ENCODE data around the gene MED7. TPM values are rescaled to one million over a fixed set of nuclear protein-coding genes. Genes with fewer than 3 reads are reported as not detected.

Gene MED7
- total RNA-seq, 1 donor = 6.2 TPM

DNA sequence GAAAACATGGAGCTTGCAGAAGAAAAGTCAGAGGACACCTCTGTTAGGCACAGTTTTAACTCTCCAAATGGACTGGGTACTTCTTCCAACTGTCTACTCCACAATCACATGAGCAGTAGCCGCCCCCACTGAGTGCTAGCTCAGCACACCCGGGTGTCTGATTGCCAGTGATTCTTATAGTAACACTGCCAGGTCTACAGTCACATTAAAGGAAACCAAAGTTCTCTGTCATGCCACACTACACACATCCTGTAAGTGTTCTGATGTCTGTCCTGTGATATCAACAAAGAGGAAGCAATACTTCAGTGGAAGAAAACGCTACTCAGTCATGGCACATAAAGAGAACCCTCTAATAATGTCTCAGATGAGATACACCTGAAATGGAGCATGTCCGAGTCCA, 33.7 kb downstream of the MED7 start, which contains the start of gene HAVCR2:
Gene HAVCR2 (minus strand): TSS at position 69 of the 400 bp plus-strand sequence. CDS start 61 bp downstream, at position 8.
- peak in 2 of 3 donors; percentile 60 to 87 for DNase-seq (ENCODE audit: low read depth in 2 of 3, low spot score in 2 of 3)

DNA sequence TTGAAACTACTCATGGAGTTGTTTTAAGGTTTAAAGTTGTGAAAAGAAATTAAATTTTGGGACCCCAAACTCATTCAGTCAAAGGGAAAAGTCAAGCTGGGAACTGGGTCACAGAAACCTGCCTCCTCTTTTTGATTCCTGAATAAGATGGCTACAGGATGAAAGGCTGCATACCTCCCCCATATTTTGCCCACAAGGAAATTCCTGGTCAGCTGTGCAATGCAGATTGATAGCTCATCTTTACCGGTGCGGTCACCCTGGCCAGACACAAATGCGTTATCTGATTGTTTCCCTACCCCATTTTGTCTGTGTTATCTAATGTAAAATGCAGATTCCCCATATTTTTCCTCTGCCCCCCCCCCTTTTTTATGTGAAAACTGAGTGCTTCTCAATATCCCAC, 35.2 kb downstream of the MED7 start:
- no peak for DNase-seq (ENCODE audit: low read depth in 2 of 3, low spot score in 2 of 3)

- peak in 2 of 3 donors; percentile 46 for DNase-seq (ENCODE audit: low read depth in 2 of 3, low spot score in 2 of 3)
Observed at GRCh38 chr5:157106630-157107461, 35.8 kb downstream of the MED7 start.

GRCh38 chr5:157100140-157100679, 42.5 kb downstream of the MED7 start:
- no peak for DNase-seq (ENCODE audit: low read depth in 2 of 3, low spot score in 2 of 3)

- DNase-seq (ENCODE audit: low read depth in 2 of 3, low spot score in 2 of 3) = no peak
Observed at GRCh38 chr5:157088342-157088990, 54.2 kb downstream of the MED7 start.

Other genes with a start within 250 kb of the MED7 start
- not detected for gene TIMD4, start 179.6 kb downstream of the MED7 start, total RNA-seq
- gene HAVCR1, start 83.7 kb downstream of the MED7 start, total RNA-seq = 0.54 TPM
- gene HAVCR2, start 33.8 kb downstream of the MED7 start, total RNA-seq = 5.9 TPM
- gene GARIN3, start 23.4 kb upstream of the MED7 start, total RNA-seq = not detected
- gene ITK, start 38.0 kb upstream of the MED7 start, total RNA-seq = 0.27 TPM
- 191 TPM for gene CYFIP2, start 123.3 kb upstream of the MED7 start, total RNA-seq